ENCODE data around the gene SLC6A18.
"Not testable (repeated sequence)": the region's sequence is repeated elsewhere in the genome, so short reads cannot be mapped to it uniquely, and the experiment has no call there.

SLC6A18 gene

GRCh38 chr5:1216918-1217295, 8.3 kb upstream of the SLC6A18 start:
- no peak for DNase-seq

DNA sequence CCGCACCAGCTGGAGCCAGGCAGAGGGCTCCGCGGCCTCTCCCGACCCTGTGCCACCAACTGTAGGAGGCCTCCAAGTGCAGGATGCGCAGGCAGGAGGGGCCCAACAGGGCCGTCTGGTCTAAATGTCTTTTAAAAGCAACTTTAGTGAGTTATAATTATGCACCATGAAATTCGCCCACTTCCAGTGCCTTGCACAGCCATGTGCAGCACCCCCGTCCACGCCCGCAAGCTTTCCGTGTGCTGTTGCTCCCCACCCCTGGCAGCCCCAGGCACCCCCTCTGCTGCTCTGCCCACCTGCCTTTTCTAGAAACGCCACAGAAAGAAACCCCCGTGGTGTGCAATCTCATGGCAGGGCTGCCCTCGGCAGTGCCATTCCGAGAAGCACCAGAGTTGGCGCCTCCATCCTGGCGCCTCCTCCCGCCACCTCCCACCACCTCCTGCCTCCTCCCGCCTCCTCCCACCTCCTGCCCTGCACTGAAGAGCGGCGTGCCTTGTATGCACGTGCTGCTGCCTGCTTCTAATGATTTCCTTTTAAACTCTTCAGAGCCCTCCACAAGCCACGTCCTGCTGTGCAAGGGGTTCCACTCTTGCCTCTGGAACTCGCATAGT, 7.5 kb upstream of the SLC6A18 start:
- DNase-seq, result no peak

- no peak for DNase-seq
Measured at GRCh38 chr5:1218351-1219080, 6.7 kb upstream of the SLC6A18 start.

GRCh38 chr5:1219098-1219767, 5.9 kb upstream of the SLC6A18 start:
- no peak for DNase-seq

DNA sequence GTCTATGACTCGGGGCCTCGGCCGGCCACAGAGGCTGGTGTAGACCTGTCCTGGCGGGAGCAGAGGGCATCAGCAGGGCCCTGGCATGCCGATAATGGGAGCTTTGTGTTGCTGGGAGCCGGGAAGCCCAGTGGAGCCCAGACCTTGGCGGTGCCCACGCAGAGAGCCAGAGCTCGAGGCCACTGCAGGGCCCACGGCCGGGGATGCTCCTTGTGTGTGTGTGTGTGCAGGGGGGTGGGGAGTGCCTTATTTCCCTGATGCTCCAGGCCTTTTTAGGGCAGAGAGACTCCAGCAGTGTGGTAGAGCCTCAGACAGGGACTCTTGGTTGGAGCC, 5.4 kb upstream of the SLC6A18 start:
- DNase-seq, result no peak

GRCh38 chr5:1220351-1220750, 4.8 kb upstream of the SLC6A18 start:
- DNase-seq, result no peak

DNA sequence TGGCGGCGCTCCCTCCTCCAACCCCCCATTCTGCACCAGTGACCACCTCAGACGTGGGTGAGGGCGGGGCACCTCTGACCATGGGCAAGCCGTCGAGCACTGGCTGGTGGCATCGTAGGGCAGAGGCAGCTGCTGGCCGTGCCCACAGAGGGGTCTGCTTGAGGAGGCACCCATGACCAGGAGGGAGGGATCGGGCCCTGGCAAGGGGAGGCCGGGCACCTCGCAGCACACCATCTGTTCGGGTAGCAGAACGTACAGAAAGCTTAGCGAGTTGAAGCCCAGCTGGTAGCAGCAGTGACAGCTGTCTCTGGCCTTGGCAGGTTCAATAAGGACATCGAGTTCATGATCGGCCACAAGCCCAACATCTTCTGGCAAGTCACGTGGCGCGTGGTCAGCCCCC, 4.3 kb upstream of the SLC6A18 start:
- DNase-seq, result no peak

DNA sequence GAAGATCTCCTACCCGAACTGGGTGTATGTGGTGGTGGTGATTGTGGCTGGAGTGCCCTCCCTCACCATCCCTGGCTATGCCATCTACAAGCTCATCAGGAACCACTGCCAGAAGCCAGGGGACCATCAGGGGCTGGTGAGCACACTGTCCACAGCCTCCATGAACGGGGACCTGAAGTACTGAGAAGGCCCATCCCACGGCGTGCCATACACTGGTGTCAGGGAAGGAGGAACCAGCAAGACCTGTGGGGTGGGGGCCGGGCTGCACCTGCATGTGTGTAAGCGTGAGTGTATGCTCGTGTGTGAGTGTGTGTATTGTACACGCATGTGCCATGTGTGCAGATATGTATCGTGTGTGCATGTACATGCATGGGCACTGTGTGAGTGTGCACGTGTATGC, 3.5 kb upstream of the SLC6A18 start:
- DNase-seq, result no peak

- DNase-seq, result no peak
Measured at GRCh38 chr5:1222147-1222546, 3.0 kb upstream of the SLC6A18 start.

DNA sequence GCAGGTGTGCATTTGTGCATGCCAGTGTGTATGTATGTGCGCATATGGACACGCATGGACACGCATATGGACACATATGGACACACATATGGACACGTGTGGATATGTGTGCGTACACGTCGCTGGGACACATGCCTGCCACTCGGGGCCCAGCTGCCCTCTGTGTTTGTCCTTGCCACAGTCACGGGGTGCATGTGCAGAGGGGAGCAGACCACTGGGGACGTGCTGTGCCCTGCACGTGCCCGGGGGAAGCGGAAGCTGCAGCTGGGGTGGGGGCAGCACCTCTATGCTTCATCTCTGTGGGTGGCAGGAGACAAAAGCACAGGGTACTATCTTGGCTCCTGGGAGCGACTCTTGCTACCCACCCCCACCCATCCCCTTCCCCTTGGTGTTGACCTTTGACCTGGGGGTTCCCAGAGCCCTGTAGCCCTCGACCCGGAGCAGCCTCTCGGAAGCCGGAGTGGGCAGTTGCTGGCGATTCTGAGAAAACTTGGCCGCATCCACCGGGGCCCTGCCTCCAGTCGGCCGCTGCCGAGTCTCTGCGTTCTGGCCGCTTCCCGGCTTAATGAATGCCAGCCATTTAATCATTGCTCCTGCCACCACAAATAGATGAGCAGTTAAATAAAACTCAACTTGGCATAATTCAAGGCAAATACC, 2.4 kb upstream of the SLC6A18 start:
- DNase-seq, result no peak

- DNase-seq, result no peak
Measured at GRCh38 chr5:1223278-1223670, 1.9 kb upstream of the SLC6A18 start.

GRCh38 chr5:1224631-1225030, 550 bp upstream of the SLC6A18 start:
- no peak for DNase-seq

DNA sequence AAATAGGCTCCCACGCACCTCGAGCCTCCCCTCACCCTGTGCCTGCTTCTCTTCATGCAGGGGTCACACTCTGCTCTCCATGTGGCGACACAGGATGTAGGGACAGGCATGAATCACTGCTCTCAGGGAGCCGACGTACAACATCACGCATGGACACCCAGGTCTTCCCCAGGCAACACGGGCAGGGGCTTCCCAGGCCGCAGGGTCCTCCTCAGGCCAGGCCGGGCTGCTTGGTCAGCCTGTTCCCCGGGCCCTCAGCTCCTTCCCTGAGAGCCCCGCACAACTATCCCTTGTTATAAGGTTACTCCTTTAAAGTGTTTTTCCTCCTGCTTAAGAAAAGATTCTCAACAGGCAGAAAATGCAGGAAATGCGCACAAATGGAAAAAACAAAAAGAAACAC, 1.1 kb downstream of the SLC6A18 start:
- no peak for DNase-seq

DNA sequence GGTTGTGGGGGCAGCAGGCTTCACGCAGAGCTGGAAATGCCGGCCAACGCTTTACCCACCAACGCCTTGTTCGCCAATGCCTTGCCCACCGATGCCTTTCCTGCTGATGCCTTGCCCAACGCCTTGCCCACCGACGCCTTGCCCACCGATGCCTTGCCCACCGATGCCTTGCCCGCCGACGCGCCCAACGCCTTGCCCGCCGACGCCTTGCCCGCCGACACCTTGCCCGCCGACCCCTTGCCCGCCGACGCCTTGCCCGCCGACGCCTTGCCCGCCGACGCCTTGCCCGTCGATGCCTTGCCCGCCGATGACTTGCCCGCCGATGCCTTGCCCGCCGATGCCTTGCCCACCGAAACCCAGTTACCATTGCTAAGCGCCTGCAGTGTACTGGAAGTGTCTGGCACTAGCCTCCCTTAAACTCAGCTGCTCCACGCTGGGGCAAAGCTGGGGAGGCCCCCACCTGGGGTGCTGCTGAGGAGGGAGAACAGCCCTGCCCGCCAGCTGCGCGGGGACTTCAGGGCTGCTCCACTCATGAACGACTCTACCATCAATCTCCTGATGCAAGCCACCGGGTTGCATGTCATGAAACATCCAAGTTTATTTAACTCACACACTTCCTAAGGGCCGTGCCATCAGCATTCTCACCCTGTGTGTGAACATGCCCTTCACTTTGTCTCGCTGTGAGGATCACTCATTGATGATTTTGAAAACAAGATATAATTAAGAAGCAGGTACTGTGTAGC, 1.8 kb downstream of the SLC6A18 start:
- DNase-seq, result no peak

DNA sequence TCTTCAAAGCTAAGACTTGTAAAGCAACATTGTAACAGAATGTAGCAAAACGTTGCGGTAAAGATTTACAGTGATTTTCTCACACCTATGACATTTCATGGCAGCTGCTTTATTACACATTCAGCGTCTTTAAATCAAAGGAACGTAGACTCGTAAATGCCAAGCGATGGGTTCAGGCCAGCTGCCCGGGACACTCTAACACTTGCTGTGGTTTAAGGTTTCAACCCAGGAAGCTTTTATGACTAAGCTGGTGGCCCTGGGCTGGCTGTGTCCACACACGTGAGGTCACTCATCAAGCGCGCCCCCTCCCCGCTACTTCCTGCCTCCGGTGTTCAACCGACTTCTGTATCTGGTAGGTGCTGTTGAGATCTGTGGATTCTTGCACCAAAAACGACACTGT, 2.5 kb downstream of the SLC6A18 start:
- DNase-seq, result no peak

GRCh38 chr5:1228120-1228519, 2.9 kb downstream of the SLC6A18 start:
- no peak for DNase-seq

- not testable (repeated sequence) for DNase-seq
Measured at GRCh38 chr5:1229023-1229422, 3.8 kb downstream of the SLC6A18 start.

GRCh38 chr5:1229822-1230221, 4.6 kb downstream of the SLC6A18 start:
- no peak for DNase-seq

DNA sequence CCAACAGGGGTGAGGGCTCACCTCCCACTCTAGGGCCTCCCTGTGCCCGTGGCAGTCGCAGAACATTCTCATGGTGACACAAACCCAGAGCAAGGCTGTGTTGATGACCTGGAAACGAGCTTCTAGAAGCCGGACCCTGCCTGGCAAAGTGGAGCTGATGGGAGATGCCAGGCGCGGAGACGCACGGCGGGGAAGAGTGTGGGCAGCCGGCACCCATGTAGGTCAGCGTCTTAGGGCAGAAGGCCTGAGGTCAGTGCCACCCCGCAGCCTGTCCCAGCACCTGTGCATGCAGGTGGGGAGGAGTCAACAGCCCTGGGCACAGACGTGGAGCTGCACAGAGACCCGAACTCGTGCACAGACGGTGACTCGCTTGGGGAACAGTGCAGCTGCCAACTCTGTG, 5.4 kb downstream of the SLC6A18 start:
- no peak for DNase-seq

DNA sequence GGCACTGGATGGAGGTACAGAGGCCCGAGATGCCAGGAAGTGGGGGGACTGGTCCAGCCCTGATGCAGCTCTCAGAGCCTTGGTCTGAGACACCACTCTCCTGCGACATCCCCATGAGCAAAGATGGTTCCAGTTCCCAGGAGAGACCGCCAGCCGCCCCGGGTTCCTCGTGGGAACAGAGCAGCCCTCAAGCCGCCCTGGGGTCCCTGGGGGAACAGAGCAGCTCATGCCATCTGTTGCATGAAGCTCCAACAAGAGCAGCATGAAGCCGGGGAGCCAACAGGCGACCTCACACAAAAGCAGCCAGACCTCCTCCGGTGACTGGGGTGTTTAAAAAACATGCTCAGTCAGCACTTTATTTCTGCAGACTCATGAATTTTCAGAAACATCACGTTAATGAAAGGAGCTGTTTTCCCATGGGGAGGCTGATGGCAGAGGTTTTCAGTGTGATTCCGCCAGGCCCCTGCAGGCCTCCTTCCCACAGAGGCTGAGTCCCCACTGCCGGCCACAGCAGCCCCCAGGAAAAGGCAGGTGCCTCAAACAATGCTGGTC, 6.2 kb downstream of the SLC6A18 start:
- DNase-seq, result no peak

DNA sequence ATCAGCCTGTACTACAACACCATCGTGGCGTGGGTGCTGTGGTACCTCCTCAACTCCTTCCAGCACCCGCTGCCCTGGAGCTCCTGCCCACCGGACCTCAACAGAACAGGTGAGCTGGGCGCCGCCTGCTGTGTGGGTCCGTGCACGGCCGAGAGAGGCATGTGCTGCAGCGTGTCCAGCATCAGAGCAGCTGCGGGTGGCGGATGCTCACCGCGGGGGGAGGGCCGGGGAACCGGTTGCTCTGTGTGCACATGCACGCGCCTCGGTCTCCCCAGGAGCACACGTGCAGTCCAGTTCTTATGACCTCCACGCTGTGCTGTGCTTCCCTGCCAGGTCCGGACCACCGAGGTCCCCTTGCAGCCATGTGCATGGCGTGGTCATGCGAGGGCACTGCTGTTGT, 7.6 kb downstream of the SLC6A18 start:
- DNase-seq, result no peak

DNA sequence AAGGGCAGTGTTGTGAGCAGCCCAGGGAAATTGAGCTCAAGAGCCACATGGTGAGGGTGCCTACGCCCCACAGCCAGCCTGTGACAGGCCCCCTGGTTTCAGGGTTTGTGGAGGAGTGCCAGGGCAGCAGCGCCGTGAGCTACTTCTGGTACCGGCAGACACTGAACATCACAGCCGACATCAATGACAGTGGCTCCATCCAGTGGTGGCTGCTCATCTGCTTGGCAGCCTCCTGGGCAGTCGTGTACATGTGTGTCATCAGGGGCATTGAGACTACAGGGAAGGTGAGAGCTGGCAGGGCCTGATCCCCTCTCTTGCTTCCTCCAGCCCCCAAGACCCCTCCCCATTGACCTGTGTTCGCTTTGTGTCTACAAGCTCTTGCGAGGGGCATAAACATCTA, 10.2 kb downstream of the SLC6A18 start:
- DNase-seq, result no peak

DNA sequence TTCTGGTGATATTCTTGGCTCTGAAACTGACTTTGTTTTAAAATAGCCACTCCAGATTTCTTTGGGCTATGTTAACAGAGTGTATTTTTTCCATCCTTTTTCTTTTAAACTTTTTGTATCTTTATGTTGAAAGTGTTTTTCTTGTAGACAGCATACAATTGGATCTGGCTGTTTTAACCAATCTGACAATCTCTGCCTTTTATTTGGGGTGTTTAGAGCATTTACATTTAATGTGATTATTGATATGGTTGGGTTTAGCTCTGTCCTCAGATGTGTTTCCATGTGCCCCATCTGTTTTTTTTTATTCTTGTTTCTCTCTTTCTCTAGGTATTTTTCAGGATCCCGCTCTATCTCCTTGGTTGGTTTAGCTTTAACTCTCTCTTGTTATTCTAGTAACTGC, 10.7 kb downstream of the SLC6A18 start:
- DNase-seq, result no peak

Data from amniotic stem cell (primary cell).